NCI-H526 treated with DMSO at 0.1 percent for 48 hours (cell line): ENCODE data around the gene ITGA3.
"Not testable (repeated sequence)": the region's sequence is repeated elsewhere in the genome, so short reads cannot be mapped to it uniquely, and the experiment has no call there.

Source experiments
- DNase-seq: peaks from one replicate; lab custom pipeline; 2025; lab: John Stamatoyannopoulos, UW

The ITGA3 gene

GRCh38 chr17:50052822-50053653, 2.9 kb upstream of the ITGA3 start:
- DNase-seq: no peak

GRCh38 chr17:50053654-50053960, 2.3 kb upstream of the ITGA3 start:
- DNase-seq: no peak

GRCh38 chr17:50055055-50055425, 870 bp upstream of the ITGA3 start:
- peak; percentile 82 for DNase-seq

GRCh38 chr17:50056217-50056960, 479 bp downstream of the ITGA3 start:
- peak; percentile 75 for DNase-seq

- peak; percentile 21 for DNase-seq
These were observed 1.0 kb downstream of the ITGA3 start for GRCh38 chr17:50056961-50057330.

- DNase-seq: no peak
These were observed 1.6 kb downstream of the ITGA3 start for GRCh38 chr17:50057521-50057991.

- DNase-seq: no peak
These were observed 2.5 kb downstream of the ITGA3 start for GRCh38 chr17:50058296-50058953.

- no peak for DNase-seq
These were observed 3.3 kb downstream of the ITGA3 start for GRCh38 chr17:50059256-50059655.

GRCh38 chr17:50059759-50060273, 3.9 kb downstream of the ITGA3 start:
- no peak for DNase-seq

- DNase-seq: no peak
These were observed 5.2 kb downstream of the ITGA3 start for GRCh38 chr17:50060951-50061712.

- not testable (repeated sequence) for DNase-seq
These were observed 5.8 kb downstream of the ITGA3 start for GRCh38 chr17:50061713-50062045.

- no peak for DNase-seq
These were observed 6.7 kb downstream of the ITGA3 start for GRCh38 chr17:50062293-50063243.

- DNase-seq: no peak
These were observed 7.8 kb downstream of the ITGA3 start for GRCh38 chr17:50063561-50064252.

- DNase-seq: no peak
These were observed 8.5 kb downstream of the ITGA3 start for GRCh38 chr17:50064253-50065001.

GRCh38 chr17:50065056-50065455, 9.1 kb downstream of the ITGA3 start:
- DNase-seq: no peak

- DNase-seq: no peak
These were observed 11.1 kb downstream of the ITGA3 start for GRCh38 chr17:50066995-50067394.

- DNase-seq: no peak
These were observed 12.1 kb downstream of the ITGA3 start for GRCh38 chr17:50067996-50068395.

- DNase-seq: no peak
These were observed 15.2 kb downstream of the ITGA3 start for GRCh38 chr17:50070908-50071680.

GRCh38 chr17:50071692-50072091, 15.8 kb downstream of the ITGA3 start:
- no peak for DNase-seq
